Cardiac muscle cell (in vitro differentiated cells and primary cell): ENCODE data around the gene SNRNP48. TPM values are rescaled to one million over a fixed set of nuclear protein-coding genes. Genes with fewer than 3 reads are reported as not detected.

Experiments used
- DNase-seq, 2 donors: peaks; one replicate each; pipeline versions ENCODE4 v3.0.0 to v3.0.0-alpha.2; 2010 to 2017; ENCODE audit warnings: low read depth in 1 of 2, low spot score in 1 of 2
- H3K27ac ChIP-seq: fragments of 200-600 bp; sonication (generic); 2 replicates; pipeline ENCODE4 v1.5.1; 2016
- H3K27me3 ChIP-seq: fragments of 200-600 bp; sonication (generic); 2 replicates; pipeline ENCODE4 v1.6.0; 2016; ENCODE audit warnings: control low read depth
- H3K36me3 ChIP-seq: fragments of 200-600 bp; sonication (generic); 2 replicates; pipeline ENCODE4 v1.5.1; 2016; ENCODE audit warnings: control low read depth
- H3K4me1 ChIP-seq: fragments of 200-600 bp; sonication (generic); 2 replicates; pipeline ENCODE4 v1.8.1; 2017; ENCODE audit warnings: low read depth, mild to moderate bottlenecking, mixed run types
- H3K4me3 ChIP-seq: fragments of 200-600 bp; sonication (generic); 2 replicates; pipeline ENCODE4 v1.5.1; 2016; ENCODE audit warnings: mild to moderate bottlenecking
- H3K9me3 ChIP-seq: fragments of 200-600 bp; sonication (generic); 2 replicates; pipeline ENCODE4 v1.5.1; 2017; ENCODE audit warnings: low read depth, mild to moderate bottlenecking, control low read depth
- polyA plus RNA-seq: library from polyadenylated mRNA; unstranded; fragments of >200 nt; fragmentation: Nextera tagmentation; extraction: Ambion mirVana; gene quantifications from 2 replicates; pipeline ENCODE4 v1.2.1, GENCODE V29; 2016
- total RNA-seq: library from RNA; depleted of rRNA; stranded (reverse); fragments of >200 nt; gene quantifications from 2 replicates; pipeline ENCODE4 v1.2.3, GENCODE V29; 2016
- TF ChIP-seq, protein P1 (sequence below): IDR thresholded peaks from 2 replicates; pipeline ENCODE4 v1.5.1; 2012; ENCODE audit warnings: low read depth, mild to moderate bottlenecking, low read length

SNRNP48 gene
- total and polyA plus RNA-seq, 2 experiments from 2014 or later, result 9.2 to 24.8 TPM

DNA sequence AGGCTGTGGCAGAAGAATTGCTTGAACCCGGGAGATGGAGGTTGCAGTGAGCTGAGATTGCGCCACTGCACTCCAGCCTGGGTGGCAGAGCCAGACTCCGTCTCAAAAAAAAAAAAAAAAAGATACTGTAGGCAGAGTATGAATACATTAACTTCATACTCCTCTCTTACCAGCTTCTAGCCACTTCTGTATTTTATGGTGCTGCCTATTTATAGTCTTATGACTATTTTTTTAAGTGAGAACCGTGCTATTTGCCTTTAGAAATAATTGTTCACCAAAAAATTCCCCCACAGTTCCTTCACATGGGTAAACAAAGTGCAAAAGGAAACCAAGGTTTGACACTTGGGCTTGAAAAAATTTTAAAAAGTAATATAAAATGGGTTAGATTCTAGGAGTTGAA, 1.5 kb upstream of the SNRNP48 start:
- Histone ChIP-seq H3K36me3 (peaks cover 33% of the 10 kb centered on the region), H3K9me3 (no peaks in the 10 kb centered on the region), H3K4me1 (peaks cover 19% of the 10 kb centered on the region), H3K4me3 (no peak overlapping the region), H3K27ac (peak overlapping the region; percentile 80), H3K27me3 (no peaks in the 10 kb centered on the region)
- TF ChIP-seq, protein P1, sequence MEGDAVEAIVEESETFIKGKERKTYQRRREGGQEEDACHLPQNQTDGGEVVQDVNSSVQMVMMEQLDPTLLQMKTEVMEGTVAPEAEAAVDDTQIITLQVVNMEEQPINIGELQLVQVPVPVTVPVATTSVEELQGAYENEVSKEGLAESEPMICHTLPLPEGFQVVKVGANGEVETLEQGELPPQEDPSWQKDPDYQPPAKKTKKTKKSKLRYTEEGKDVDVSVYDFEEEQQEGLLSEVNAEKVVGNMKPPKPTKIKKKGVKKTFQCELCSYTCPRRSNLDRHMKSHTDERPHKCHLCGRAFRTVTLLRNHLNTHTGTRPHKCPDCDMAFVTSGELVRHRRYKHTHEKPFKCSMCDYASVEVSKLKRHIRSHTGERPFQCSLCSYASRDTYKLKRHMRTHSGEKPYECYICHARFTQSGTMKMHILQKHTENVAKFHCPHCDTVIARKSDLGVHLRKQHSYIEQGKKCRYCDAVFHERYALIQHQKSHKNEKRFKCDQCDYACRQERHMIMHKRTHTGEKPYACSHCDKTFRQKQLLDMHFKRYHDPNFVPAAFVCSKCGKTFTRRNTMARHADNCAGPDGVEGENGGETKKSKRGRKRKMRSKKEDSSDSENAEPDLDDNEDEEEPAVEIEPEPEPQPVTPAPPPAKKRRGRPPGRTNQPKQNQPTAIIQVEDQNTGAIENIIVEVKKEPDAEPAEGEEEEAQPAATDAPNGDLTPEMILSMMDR, result no peak
- DNase-seq, result no peak

GRCh38 chr6:7589221-7589620, 777 bp upstream of the SNRNP48 start:
- peaks cover 28% of the 10 kb centered on the region for H3K36me3 ChIP-seq
- H3K27ac ChIP-seq, result no peak overlapping the region
- H3K4me1 ChIP-seq, result peaks cover 22% of the 10 kb centered on the region
- H3K9me3 ChIP-seq, result no peaks in the 10 kb centered on the region
- DNase-seq, result no peak
- H3K4me3 ChIP-seq, result no peak overlapping the region
- TF ChIP-seq, protein P1, result no peak
- no peaks in the 10 kb centered on the region for H3K27me3 ChIP-seq

DNA sequence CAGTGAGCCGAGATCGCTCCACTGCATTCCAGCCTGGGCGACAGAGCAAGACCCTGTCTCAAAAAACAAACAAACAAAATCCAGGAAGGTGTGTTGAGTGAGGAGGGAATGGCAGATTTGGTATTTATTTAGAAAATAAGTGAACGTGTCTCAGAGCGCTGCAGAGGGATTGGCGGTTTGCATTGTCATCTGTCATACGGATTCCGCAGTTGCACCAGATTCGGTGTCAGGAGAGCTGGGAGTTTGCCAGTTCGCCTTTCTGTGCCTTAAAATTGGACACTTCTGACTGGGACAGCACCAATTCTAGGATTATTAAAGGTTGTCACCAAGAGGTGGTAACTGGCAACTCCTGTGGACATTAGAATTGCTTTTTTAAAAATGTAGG, 912 bp downstream of the SNRNP48 start:
- no peaks in the 10 kb centered on the region for H3K27me3 ChIP-seq
- TF ChIP-seq, protein P1, result no peak
- peaks cover 23% of the 10 kb centered on the region for H3K36me3 ChIP-seq
- no peak overlapping the region for H3K27ac ChIP-seq
- H3K9me3 ChIP-seq, result no peaks in the 10 kb centered on the region
- peak overlapping the region; percentile 70 for H3K4me3 ChIP-seq
- no peak for DNase-seq
- H3K4me1 ChIP-seq, result peaks cover 35% of the 10 kb centered on the region

DNA sequence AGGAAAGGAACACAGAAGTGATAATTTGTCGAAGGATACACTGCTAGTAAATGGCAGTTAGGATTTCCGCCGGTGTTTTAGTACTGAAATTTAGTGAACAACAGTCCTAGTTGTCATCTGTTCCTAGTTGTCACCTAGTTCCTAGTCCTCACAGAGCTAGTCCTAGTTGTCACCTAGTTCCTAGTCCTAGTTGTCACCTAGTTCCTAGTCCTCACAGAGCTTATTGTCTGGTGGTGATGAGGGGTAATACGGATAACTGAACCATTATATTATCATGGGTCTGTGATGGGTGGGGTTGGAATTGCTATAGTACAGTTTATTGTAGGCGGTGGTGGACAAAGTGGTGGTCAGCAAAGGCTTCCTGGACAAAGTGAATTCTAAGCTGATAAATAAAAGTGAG, 1.8 kb downstream of the SNRNP48 start:
- H3K36me3 ChIP-seq, result peaks cover 23% of the 10 kb centered on the region
- TF ChIP-seq, protein P1, result no peak
- no peak overlapping the region for H3K4me3 ChIP-seq

GRCh38 chr6:7593229-7593628, 3.2 kb downstream of the SNRNP48 start:
- H3K9me3 ChIP-seq, result no peaks in the 10 kb centered on the region
- TF ChIP-seq, protein P1, result no peak
- DNase-seq, result no peak
- peak overlapping the region; percentile 91 for H3K27ac ChIP-seq
- H3K4me3 ChIP-seq, result no peak overlapping the region
- no peaks in the 10 kb centered on the region for H3K27me3 ChIP-seq
- peaks cover 35% of the 10 kb centered on the region for H3K4me1 ChIP-seq
- peaks cover 23% of the 10 kb centered on the region for H3K36me3 ChIP-seq

More for the DNA sequence above, 1.8 kb downstream of the SNRNP48 start:
- DNase-seq, result no peak
- Histone ChIP-seq H3K27me3 (no peaks in the 10 kb centered on the region), H3K27ac (no peak overlapping the region), H3K9me3 (no peaks in the 10 kb centered on the region), H3K4me1 (peaks cover 35% of the 10 kb centered on the region)
